ENCODE data around the gene ABCG4.

ABCG4 gene

GRCh38 chr11:119206511-119207414 is 57.9 kb downstream of the ABCG4 start:
- no peak for DNase-seq (ENCODE audit: low read depth)

DNA sequence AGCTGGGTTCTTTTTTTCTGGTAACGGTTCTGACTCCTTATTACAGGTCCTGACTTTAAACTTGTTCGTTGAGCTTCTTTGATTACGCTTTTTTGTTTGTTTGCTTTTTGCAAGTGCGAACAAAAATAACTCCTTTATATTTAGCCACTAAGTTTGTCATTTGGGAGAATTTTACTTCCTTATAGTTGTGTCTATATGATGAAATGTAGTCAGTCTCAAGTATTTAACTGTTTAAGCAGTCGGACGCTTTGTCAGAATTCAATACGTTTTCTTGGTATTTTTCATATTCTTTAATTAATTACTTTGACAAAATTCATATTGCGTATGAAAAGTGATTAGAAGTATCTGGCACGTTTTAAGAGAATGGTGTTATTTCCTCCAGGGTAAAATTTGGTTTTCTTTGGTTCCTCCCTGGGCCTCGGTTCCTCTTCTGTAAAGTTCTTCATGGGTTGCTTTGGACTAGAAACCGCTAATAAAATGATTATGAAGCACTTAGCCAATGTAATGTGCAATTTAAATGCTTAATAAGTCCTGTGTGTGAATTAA is 58.6 kb downstream of the ABCG4 start:
- no peak for DNase-seq (ENCODE audit: low read depth)

GRCh38 chr11:119209186-119209585 is 60.3 kb downstream of the ABCG4 start:
- no peak for DNase-seq (ENCODE audit: low read depth)

DNA sequence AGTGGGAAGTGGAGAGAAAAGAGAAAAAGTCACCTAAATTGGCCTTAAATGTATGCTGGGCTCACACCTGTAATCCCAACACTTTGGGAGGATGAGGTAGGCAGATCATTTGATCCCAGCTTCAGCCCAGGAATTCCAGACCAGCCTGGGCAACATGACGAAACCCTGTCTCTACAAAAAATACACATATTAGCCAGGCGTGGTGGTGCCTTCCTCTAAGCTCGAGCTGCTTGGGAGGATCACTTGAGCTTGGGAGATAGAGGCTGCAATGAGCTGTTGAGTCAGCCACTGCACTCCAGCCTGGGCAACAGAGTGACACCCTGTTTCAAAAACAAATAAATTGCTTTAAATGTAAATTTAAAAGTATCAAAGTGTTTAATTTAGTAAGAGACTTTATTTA is 61.2 kb downstream of the ABCG4 start:
- no peak for DNase-seq (ENCODE audit: low read depth)

Data from stromal cell of bone marrow (primary cell).